ENCODE results near the gene CACNA1A. TPM values are rescaled to one million over a fixed set of nuclear protein-coding genes. Genes with fewer than 3 reads are reported as not detected.

The CACNA1A gene
- total RNA-seq, 6 experiments from 2014 or later: 1.3 to 13.2 (median 10.0) TPM

- no peak for DNase-seq
- H3K27me3 Mint-ChIP-seq (ENCODE audit: insufficient read depth): peaks cover 8% of the 10 kb centered on the region
- TF ChIP-seq CTCF (IDR thresholded peaks at IDR 0.05): no peak
- H3K27ac Mint-ChIP-seq: no peak overlapping the region
- H3K4me1 Mint-ChIP-seq (ENCODE audit: low read depth): no peaks in the 10 kb centered on the region
- no peaks in the 10 kb centered on the region for H3K36me3 Mint-ChIP-seq (ENCODE audit: low read depth)
- H3K9me3 Mint-ChIP-seq: no peaks in the 10 kb centered on the region
- no peak overlapping the region for H3K4me3 Mint-ChIP-seq
Measured at GRCh38 chr19:13544423-13544822, 38.1 kb upstream of the CACNA1A start.

GRCh38 chr19:13541554-13541953 is 35.3 kb upstream of the CACNA1A start:
- H3K4me1 Mint-ChIP-seq (ENCODE audit: low read depth): no peaks in the 10 kb centered on the region
- H3K27ac Mint-ChIP-seq: no peak overlapping the region
- DNase-seq: no peak
- TF ChIP-seq CTCF (IDR thresholded peaks at IDR 0.05): no peak
- no peak overlapping the region for H3K4me3 Mint-ChIP-seq
- H3K27me3 Mint-ChIP-seq (ENCODE audit: insufficient read depth): peaks cover 6% of the 10 kb centered on the region; the same call in 1 of the 2 replicates
- no peaks in the 10 kb centered on the region for H3K36me3 Mint-ChIP-seq (ENCODE audit: low read depth)
- H3K9me3 Mint-ChIP-seq: no peaks in the 10 kb centered on the region

GRCh38 chr19:13539332-13539731 is 33.1 kb upstream of the CACNA1A start:
- no peak for TF ChIP-seq CTCF (IDR thresholded peaks at IDR 0.05)
- H3K36me3 Mint-ChIP-seq (ENCODE audit: low read depth): no peaks in the 10 kb centered on the region
- DNase-seq: no peak
- peaks cover 6% of the 10 kb centered on the region for H3K27me3 Mint-ChIP-seq (ENCODE audit: insufficient read depth)
- H3K27ac Mint-ChIP-seq: no peak overlapping the region
- H3K4me1 Mint-ChIP-seq (ENCODE audit: low read depth): no peaks in the 10 kb centered on the region
- no peaks in the 10 kb centered on the region for H3K9me3 Mint-ChIP-seq
- H3K4me3 Mint-ChIP-seq: no peak overlapping the region

- no peaks in the 10 kb centered on the region for H3K36me3 Mint-ChIP-seq (ENCODE audit: low read depth)
- no peaks in the 10 kb centered on the region for H3K4me1 Mint-ChIP-seq (ENCODE audit: low read depth)
- no peak overlapping the region for H3K4me3 Mint-ChIP-seq
- no peaks in the 10 kb centered on the region for H3K9me3 Mint-ChIP-seq
- DNase-seq: no peak
- no peak overlapping the region for H3K27ac Mint-ChIP-seq
- peaks cover 10% of the 10 kb centered on the region for H3K27me3 Mint-ChIP-seq (ENCODE audit: insufficient read depth)
- no peak for TF ChIP-seq CTCF (IDR thresholded peaks at IDR 0.05)
Measured at GRCh38 chr19:13538601-13539253, 32.4 kb upstream of the CACNA1A start.

- peaks cover 10% of the 10 kb centered on the region for H3K27me3 Mint-ChIP-seq (ENCODE audit: insufficient read depth)
- no peak overlapping the region for H3K27ac Mint-ChIP-seq
Measured at GRCh38 chr19:13537454-13537853, 31.2 kb upstream of the CACNA1A start.

More at GRCh38 chr19:13537454-13537853, 31.2 kb upstream of the CACNA1A start:
- TF ChIP-seq CTCF (IDR thresholded peaks at IDR 0.05): no peak
- no peak for DNase-seq
- Mint-ChIP-seq H3K4me1 (ENCODE audit: low read depth) (no peaks in the 10 kb centered on the region), H3K9me3 (no peaks in the 10 kb centered on the region), H3K36me3 (ENCODE audit: low read depth) (no peaks in the 10 kb centered on the region), H3K4me3 (no peak overlapping the region)
